ENCODE data around the gene FAP.

The FAP gene

DNA sequence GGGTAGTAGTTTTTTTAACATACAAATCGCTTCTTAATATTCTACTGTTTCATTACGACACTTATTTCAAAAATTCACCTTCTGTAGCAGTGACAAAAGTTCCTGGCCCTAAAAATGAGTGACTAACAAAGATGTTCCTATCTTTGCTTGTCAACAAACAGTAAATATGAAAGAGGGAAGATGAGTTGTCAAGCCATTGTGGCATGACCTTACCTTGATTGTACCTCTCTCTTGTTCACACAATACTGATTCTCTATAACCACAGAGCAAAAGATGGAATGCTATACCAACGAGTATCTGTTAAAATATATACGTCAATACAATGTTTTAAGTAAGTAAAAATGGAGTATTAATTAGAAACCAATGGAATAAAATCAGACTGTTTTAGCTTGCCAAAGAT, 76.5 kb downstream of the FAP start:
- H3K4me3 ChIP-seq (replicated peaks; ENCODE audit: insufficient read depth, low read length) = no peak overlapping the region
- DNase-seq (ENCODE audit: low read depth in 1 of 2, low spot score in 1 of 2) = no peak
- peaks cover 9% of the 10 kb centered on the region for H3K27me3 ChIP-seq (ENCODE audit: insufficient read depth, poor library complexity, severe bottlenecking)
- no peak overlapping the region for H3K27ac ChIP-seq (replicated peaks)
- TF ChIP-seq SPI1 (IDR thresholded peaks at IDR 0.05; ENCODE audit: borderline replicate concordance, low read depth) (no peak), GABPA (IDR thresholded peaks at IDR 0.05; ENCODE audit: low read depth) (no peak), CTCF (IDR thresholded peaks at IDR 0.05; ENCODE audit: insufficient read depth, low read length) (no peak), POLR2AphosphoS5 (IDR thresholded peaks at IDR 0.05; ENCODE audit: low read depth) (no peak)
- TF ChIP-seq, protein P1, sequence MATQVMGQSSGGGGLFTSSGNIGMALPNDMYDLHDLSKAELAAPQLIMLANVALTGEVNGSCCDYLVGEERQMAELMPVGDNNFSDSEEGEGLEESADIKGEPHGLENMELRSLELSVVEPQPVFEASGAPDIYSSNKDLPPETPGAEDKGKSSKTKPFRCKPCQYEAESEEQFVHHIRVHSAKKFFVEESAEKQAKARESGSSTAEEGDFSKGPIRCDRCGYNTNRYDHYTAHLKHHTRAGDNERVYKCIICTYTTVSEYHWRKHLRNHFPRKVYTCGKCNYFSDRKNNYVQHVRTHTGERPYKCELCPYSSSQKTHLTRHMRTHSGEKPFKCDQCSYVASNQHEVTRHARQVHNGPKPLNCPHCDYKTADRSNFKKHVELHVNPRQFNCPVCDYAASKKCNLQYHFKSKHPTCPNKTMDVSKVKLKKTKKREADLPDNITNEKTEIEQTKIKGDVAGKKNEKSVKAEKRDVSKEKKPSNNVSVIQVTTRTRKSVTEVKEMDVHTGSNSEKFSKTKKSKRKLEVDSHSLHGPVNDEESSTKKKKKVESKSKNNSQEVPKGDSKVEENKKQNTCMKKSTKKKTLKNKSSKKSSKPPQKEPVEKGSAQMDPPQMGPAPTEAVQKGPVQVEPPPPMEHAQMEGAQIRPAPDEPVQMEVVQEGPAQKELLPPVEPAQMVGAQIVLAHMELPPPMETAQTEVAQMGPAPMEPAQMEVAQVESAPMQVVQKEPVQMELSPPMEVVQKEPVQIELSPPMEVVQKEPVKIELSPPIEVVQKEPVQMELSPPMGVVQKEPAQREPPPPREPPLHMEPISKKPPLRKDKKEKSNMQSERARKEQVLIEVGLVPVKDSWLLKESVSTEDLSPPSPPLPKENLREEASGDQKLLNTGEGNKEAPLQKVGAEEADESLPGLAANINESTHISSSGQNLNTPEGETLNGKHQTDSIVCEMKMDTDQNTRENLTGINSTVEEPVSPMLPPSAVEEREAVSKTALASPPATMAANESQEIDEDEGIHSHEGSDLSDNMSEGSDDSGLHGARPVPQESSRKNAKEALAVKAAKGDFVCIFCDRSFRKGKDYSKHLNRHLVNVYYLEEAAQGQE (IDR thresholded peaks at IDR 0.05; ENCODE audit: insufficient replicate concordance, low read depth) = no peak

DNA sequence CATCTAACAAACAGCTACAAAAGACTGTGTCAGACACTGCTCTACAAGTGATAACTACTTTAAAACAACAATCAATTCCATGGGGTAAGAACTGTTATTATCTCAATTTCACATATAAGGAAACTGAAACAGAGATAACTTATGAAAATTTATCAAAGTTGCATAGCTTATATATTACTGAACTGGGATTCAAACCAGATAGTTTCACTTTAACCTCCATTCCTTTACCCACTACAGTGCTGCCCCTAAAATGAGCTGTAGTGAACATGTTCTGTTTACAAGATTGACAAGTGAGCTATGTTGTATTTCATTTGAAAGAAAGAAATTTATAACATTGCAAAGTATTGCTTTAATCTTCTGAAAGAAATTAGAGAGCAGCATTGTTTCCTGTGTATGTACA, 77.1 kb downstream of the FAP start:
- no peak for TF ChIP-seq SPI1 (IDR thresholded peaks at IDR 0.05; ENCODE audit: borderline replicate concordance, low read depth)
- TF ChIP-seq, protein P1 (IDR thresholded peaks at IDR 0.05; ENCODE audit: insufficient replicate concordance, low read depth) = no peak
- no peak for TF ChIP-seq GABPA (IDR thresholded peaks at IDR 0.05; ENCODE audit: low read depth)
- no peak for TF ChIP-seq CTCF (IDR thresholded peaks at IDR 0.05; ENCODE audit: insufficient read depth, low read length)
- no peak for TF ChIP-seq POLR2AphosphoS5 (IDR thresholded peaks at IDR 0.05; ENCODE audit: low read depth)
- H3K27me3 ChIP-seq (ENCODE audit: insufficient read depth, poor library complexity, severe bottlenecking) = peaks cover 8% of the 10 kb centered on the region
- H3K4me3 ChIP-seq (replicated peaks; ENCODE audit: insufficient read depth, low read length) = no peak overlapping the region

DNA sequence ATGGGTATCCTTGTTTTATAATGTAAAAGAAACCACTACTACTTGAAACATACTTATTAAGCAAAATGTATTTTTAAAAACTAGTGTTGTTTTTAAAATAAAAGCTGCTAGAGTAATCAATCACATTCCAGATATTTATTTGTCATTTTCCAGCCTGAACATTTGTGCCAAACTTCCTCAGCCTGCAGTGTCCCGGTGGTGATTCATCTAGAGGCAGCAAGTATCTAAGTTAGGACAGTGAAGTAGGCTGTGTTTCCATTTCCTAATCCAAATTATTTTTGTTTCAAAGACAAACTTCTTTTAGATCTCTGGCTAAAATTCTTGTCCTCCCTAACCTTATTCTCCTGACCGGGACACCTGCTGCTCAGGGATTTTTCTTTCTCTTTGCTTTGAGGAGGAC, 78.4 kb downstream of the FAP start:
- H3K27ac ChIP-seq (replicated peaks) = no peak overlapping the region
- no peak for TF ChIP-seq GABPA (IDR thresholded peaks at IDR 0.05; ENCODE audit: low read depth)
- TF ChIP-seq, protein P1 (IDR thresholded peaks at IDR 0.05; ENCODE audit: insufficient replicate concordance, low read depth) = no peak
- no peak for TF ChIP-seq CTCF (IDR thresholded peaks at IDR 0.05; ENCODE audit: insufficient read depth, low read length)
- no peak for TF ChIP-seq POLR2AphosphoS5 (IDR thresholded peaks at IDR 0.05; ENCODE audit: low read depth)
- no peak for TF ChIP-seq SPI1 (IDR thresholded peaks at IDR 0.05; ENCODE audit: borderline replicate concordance, low read depth)
- DNase-seq (ENCODE audit: low read depth in 1 of 2, low spot score in 1 of 2) = no peak
- no peak overlapping the region for H3K4me3 ChIP-seq (replicated peaks; ENCODE audit: insufficient read depth, low read length)
- peaks cover 5% of the 10 kb centered on the region for H3K27me3 ChIP-seq (ENCODE audit: insufficient read depth, poor library complexity, severe bottlenecking)

More for the DNA sequence above, 77.1 kb downstream of the FAP start:
- H3K27ac ChIP-seq (replicated peaks) = no peak overlapping the region
- DNase-seq (ENCODE audit: low read depth in 1 of 2, low spot score in 1 of 2) = no peak

Measured in HL-60 (cell line).